ENCODE data around the gene TRAF7.
A peak's percentile ranks its signal among the peaks of the same experiment; 100 is the strongest.
"Not testable (repeated sequence)": the region's sequence is repeated elsewhere in the genome, so short reads cannot be mapped to it uniquely, and the experiment has no call there.

The TRAF7 gene

GRCh38 chr16:2155091-2155950 is at the start of gene TRAF7:
TRAF7 (plus strand) TSS chr16:2155782; CDS start chr16:2163921, 8,139 bp downstream.
- H3K4me3 ChIP-seq (ENCODE audit: low read depth, low read length), result peak within 1 kb of the TSS; percentile 92
- no peak for TF ChIP-seq CTCF (IDR thresholded peaks at IDR 0.05; ENCODE audit: borderline replicate concordance, insufficient read depth, low read depth, low read length)

- not testable (repeated sequence) for H3K4me3 ChIP-seq (ENCODE audit: low read depth, low read length)
Measured at GRCh38 chr16:2106211-2106610, 49.4 kb upstream of the TRAF7 start.

GRCh38 chr16:2107121-2107790 is 48.3 kb upstream of the TRAF7 start:
- not testable (repeated sequence) for H3K4me3 ChIP-seq (ENCODE audit: low read depth, low read length)

- H3K4me3 ChIP-seq (ENCODE audit: low read depth, low read length), result not testable (repeated sequence)
Measured at GRCh38 chr16:2107791-2108125, 47.8 kb upstream of the TRAF7 start.

GRCh38 chr16:2108446-2109270 is 46.9 kb upstream of the TRAF7 start:
- not testable (repeated sequence) for H3K4me3 ChIP-seq (ENCODE audit: low read depth, low read length)

GRCh38 chr16:2109271-2109580 is 46.4 kb upstream of the TRAF7 start:
- not testable (repeated sequence) for H3K4me3 ChIP-seq (ENCODE audit: low read depth, low read length)

- not testable (repeated sequence) for H3K4me3 ChIP-seq (ENCODE audit: low read depth, low read length)
Measured at GRCh38 chr16:2109872-2110271, 45.7 kb upstream of the TRAF7 start.

- not testable (repeated sequence) for H3K4me3 ChIP-seq (ENCODE audit: low read depth, low read length)
Measured at GRCh38 chr16:2110332-2111008, 45.1 kb upstream of the TRAF7 start.

- not testable (repeated sequence) for H3K4me3 ChIP-seq (ENCODE audit: low read depth, low read length)
Measured at GRCh38 chr16:2111009-2111353, 44.6 kb upstream of the TRAF7 start.

- not testable (repeated sequence) for H3K4me3 ChIP-seq (ENCODE audit: low read depth, low read length)
Measured at GRCh38 chr16:2111412-2112335, 43.9 kb upstream of the TRAF7 start.

- H3K4me3 ChIP-seq (ENCODE audit: low read depth, low read length), result not testable (repeated sequence)
Measured at GRCh38 chr16:2112539-2113106, 43.0 kb upstream of the TRAF7 start.

- not testable (repeated sequence) for H3K4me3 ChIP-seq (ENCODE audit: low read depth, low read length)
Measured at GRCh38 chr16:2114225-2114624, 41.4 kb upstream of the TRAF7 start.

- H3K4me3 ChIP-seq (ENCODE audit: low read depth, low read length), result not testable (repeated sequence)
Measured at GRCh38 chr16:2114885-2115590, 40.5 kb upstream of the TRAF7 start.
